Measurements from ENCODE around the gene CFAP52. TPM values are rescaled to one million over a fixed set of nuclear protein-coding genes. Genes with fewer than 3 reads are reported as not detected.

Gene CFAP52
- total and polyA plus RNA-seq, 2 of the 13 experiments (the other 11 are each of a cell fraction or from before 2014, with no cell fraction given): not detected

GRCh38 chr17:9636501-9636900 is 60.1 kb downstream of the CFAP52 start:
- H3K9ac ChIP-seq (ENCODE audit: insufficient read depth, low read depth, low read length): no peak overlapping the region
- H3K4me2 ChIP-seq (ENCODE audit: low read depth, low read length): no peak overlapping the region
- no peak overlapping the region for H3K4me3 ChIP-seq (replicated peaks in 1 of 3; ENCODE audit: insufficient read depth in 1 of 3, low read depth in 2 of 3, low read length in 3 of 3)
- no peaks in the 10 kb centered on the region for H3K9me3 ChIP-seq (ENCODE audit: low read length)
- in situ Hi-C loops (cut with HindIII; ENCODE audit: extremely low pct_ligation_motif_present, low pct_unique_long_range_greater_than_20kb) (no loop called here), intact Hi-C loops (cut with micrococcal nuclease; ENCODE audit: unreplicated experiment) (no loop called here)
- FAIRE-seq (no peak), DNase-seq (ENCODE audit: low spot score) (no peak), ATAC-seq (no peak)
- H3K36me3 ChIP-seq (replicated peaks in 1 of 2; ENCODE audit: control insufficient read depth in 1 of 2, insufficient read depth in 2 of 2, low read length in 2 of 2): no peaks in the 10 kb centered on the region
- H3K79me2 ChIP-seq (ENCODE audit: insufficient read depth, low read length): no peaks in the 10 kb centered on the region
- H2AFZ ChIP-seq (ENCODE audit: low read length): no peak overlapping the region
- no TSS peak for BruUV-seq (replicated peaks)
- H3K27ac ChIP-seq (ENCODE audit: extremely low read length, insufficient read depth, low read length): no peak overlapping the region
- peaks cover 1 to 22% of the 10 kb centered on the region in 2 experiments; a peak in 4 of 5 replicates for H3K27me3 ChIP-seq (ENCODE audit: control insufficient read depth in 1 of 2, insufficient read depth in 2 of 2, low read length in 2 of 2)
- TF ChIP-seq ZNF121 (CRISPR knock-in tag; IDR thresholded peaks at IDR 0.05) (no peak), ZNF570 (CRISPR knock-in tag; IDR thresholded peaks at IDR 0.05; ENCODE audit: borderline replicate concordance) (no peak), MIXL1 (CRISPR knock-in tag; IDR thresholded peaks at IDR 0.05) (no peak), NR2F2 (IDR thresholded peaks at IDR 0.05; ENCODE audit: borderline replicate concordance, low read depth) (no peak), GPBP1L1 (CRISPR knock-in tag; IDR thresholded peaks at IDR 0.05) (no peak), GABPB1 (CRISPR knock-in tag; IDR thresholded peaks at IDR 0.05) (no peak), ZKSCAN8 (CRISPR knock-in tag; IDR thresholded peaks at IDR 0.05; ENCODE audit: borderline replicate concordance) (no peak), MAX (IDR thresholded peaks at IDR 0.05) (no peak), ZNF414 (CRISPR knock-in tag; IDR thresholded peaks at IDR 0.05) (no peak), ATF2 (CRISPR knock-in tag; IDR thresholded peaks at IDR 0.05) (no peak), ZSCAN29 (CRISPR knock-in tag; conservative IDR thresholded peaks at IDR 0.05) (no peak), HIVEP1 (CRISPR knock-in tag; IDR thresholded peaks at IDR 0.05) (no peak), SOX5 (CRISPR knock-in tag; IDR thresholded peaks at IDR 0.05; ENCODE audit: borderline replicate concordance) (no peak)
- H4K20me1 ChIP-seq (ENCODE audit: insufficient read depth, low read length): no peaks in the 10 kb centered on the region
- 63% methylated on average over 12 of the region's 12 CpGs for WGBS (ENCODE audit: low lambda C conversion rate)
- ChIA-PET POLR2A (no interaction called here), CTCF (ENCODE audit: low intra/inter-chr PET ratio, low total read pairs) (no interaction called here)
- no peaks in the 10 kb centered on the region for H3K4me1 ChIP-seq (ENCODE audit: insufficient read depth, low read length)
